CD14-positive monocyte (primary cell): ENCODE results near the gene FEM1C. TPM values are rescaled to one million over a fixed set of nuclear protein-coding genes. Genes with fewer than 3 reads are reported as not detected.

Experiments
- DNase-seq, 3 donors: peaks; one replicate each; pipeline ENCODE4 v3.0.0-alpha.2; 2011 to 2022
- H2AFZ ChIP-seq: 2 replicates; pipeline ENCODE4 v1.6.0; 2012; ENCODE audit warnings: mild to moderate bottlenecking, low read depth, low read length, inconsistent platforms; ENCODE audit not compliant: insufficient read depth, poor library complexity, severe bottlenecking
- H3K27ac ChIP-seq, 2 donors: 1 replicate in 1 of 2; 2 replicates in 1 of 2; pipeline ENCODE4 v1.5.1; 2012 to 2013; ENCODE audit warnings: low read length in 2 of 2, control low read depth in 1 of 2, inconsistent platforms in 1 of 2, low read depth in 1 of 2, mild to moderate bottlenecking in 1 of 2
- H3K27me3 ChIP-seq, 2 donors: one replicate each; pipeline versions ENCODE4 v1.6.0 to v1.6.1; 2011 to 2013; ENCODE audit warnings: low read length in 2 of 2; ENCODE audit not compliant: control insufficient read depth in 2 of 2, insufficient read depth in 2 of 2
- H3K36me3 ChIP-seq, 2 donors: replicated peaks in 1 of 2; 1 replicate in 1 of 2; 2 replicates in 1 of 2; pipeline versions ENCODE4 v1.5.1 to v1.6.1; 2012 to 2013; ENCODE audit warnings: low read length in 2 of 2, control low read depth in 1 of 2, inconsistent platforms in 1 of 2, mild to moderate bottlenecking in 1 of 2; ENCODE audit not compliant: insufficient read depth in 2 of 2, control insufficient read depth in 1 of 2
- H3K4me1 ChIP-seq, 2 donors: 1 replicate in 1 of 2; 2 replicates in 1 of 2; pipeline versions ENCODE4 v1.5.1 to v1.6.1; 2012 to 2013; ENCODE audit warnings: low read length in 2 of 2, control low read depth in 1 of 2, inconsistent platforms in 1 of 2, mild to moderate bottlenecking in 1 of 2, moderate library complexity in 1 of 2; ENCODE audit not compliant: insufficient read depth in 2 of 2, control insufficient read depth in 1 of 2
- H3K4me2 ChIP-seq: replicated peaks from 2 replicates; pipeline ENCODE3; 2012; ENCODE audit warnings: low read length, moderate library complexity, mild to moderate bottlenecking; ENCODE audit not compliant: poor library complexity, severe bottlenecking; ENCODE audit errors: extremely low read depth
- H3K4me3 ChIP-seq, 3 experiments: fragments of 200-600 bp in 1 of 3; sonication (generic) in 1 of 3; replicated peaks in 1 of 3; 1 replicate in 2 of 3; 2 replicates in 1 of 3; pipeline ENCODE4 v1.5.1; 2011 to 2013; ENCODE audit warnings: low read length in 3 of 3, mild to moderate bottlenecking in 3 of 3, control low read depth in 2 of 3, low read depth in 2 of 3, inconsistent platforms in 1 of 3, moderate library complexity in 1 of 3
- H3K79me2 ChIP-seq: 2 replicates; pipeline ENCODE4 v1.6.0; 2012; ENCODE audit warnings: mild to moderate bottlenecking, control low read depth, inconsistent platforms, low read length, moderate library complexity; ENCODE audit not compliant: insufficient read depth
- H3K9ac ChIP-seq: 2 replicates; pipeline ENCODE4 v1.6.0; 2017; ENCODE audit warnings: low read length, mild to moderate bottlenecking; ENCODE audit not compliant: insufficient read depth, poor library complexity, severe bottlenecking
- H3K9me3 ChIP-seq, 2 donors: replicated peaks in 1 of 2; 1 replicate in 1 of 2; 2 replicates in 1 of 2; pipeline versions ENCODE4 v1.5.1 to v1.6.1; 2012 to 2013; ENCODE audit warnings: low read length in 2 of 2, control low read depth in 1 of 2; ENCODE audit not compliant: control insufficient read depth in 1 of 2, insufficient read depth in 1 of 2
- H4K20me1 ChIP-seq: 2 replicates; pipeline ENCODE4 v1.6.0; 2012; ENCODE audit warnings: mild to moderate bottlenecking, low read length, control low read depth, moderate library complexity; ENCODE audit not compliant: insufficient read depth
- H3K27ac Mint-ChIP-seq, 7 donors: one replicate each; pipeline ENCODE4 v1.8.0; 2020; ENCODE audit warnings: mild to moderate bottlenecking in 7 of 7, mixed read lengths in 7 of 7, moderate library complexity in 6 of 7, inconsistent platforms in 2 of 7
- H3K27me3 Mint-ChIP-seq, 3 donors: one replicate each; pipeline ENCODE4 v1.8.0; 2021 to 2022; ENCODE audit warnings: low read depth in 3 of 3, mild to moderate bottlenecking in 3 of 3, mixed read lengths in 3 of 3, moderate library complexity in 3 of 3, inconsistent platforms in 1 of 3
- H3K36me3 Mint-ChIP-seq, 2 donors: one replicate each; pipeline ENCODE4 v1.8.0; 2020; ENCODE audit warnings: mixed read lengths in 2 of 2, inconsistent platforms in 1 of 2, mild to moderate bottlenecking in 1 of 2
- H3K4me1 Mint-ChIP-seq: one replicate; pipeline ENCODE4 v1.8.0; 2020; ENCODE audit warnings: mild to moderate bottlenecking, mixed read lengths
- H3K4me3 Mint-ChIP-seq, 2 donors: one replicate each; pipeline ENCODE4 v1.8.0; 2020; ENCODE audit warnings: mild to moderate bottlenecking in 2 of 2, mixed read lengths in 2 of 2, moderate library complexity in 1 of 2
- H3K9me3 Mint-ChIP-seq, 7 donors: one replicate each; pipeline ENCODE4 v1.8.0; 2020 to 2022; ENCODE audit warnings: mixed read lengths in 7 of 7, mild to moderate bottlenecking in 6 of 7, moderate library complexity in 6 of 7, inconsistent platforms in 2 of 7
- CTCF ChIP-seq: fragments of 200-600 bp; IDR thresholded peaks from one replicate; pipeline ENCODE4 v1.8.0; 2022; ENCODE audit warnings: antibody characterized with exemption, mild to moderate bottlenecking
- WGBS: methylation state at CpG from one replicate; pipeline ENCODE4 v1.1.5; 2013; ENCODE audit warnings: missing lambda C conversion rate; ENCODE audit not compliant: insufficient coverage; 5-methylcytosine and 5-hydroxymethylcytosine counted together
- intact Hi-C, 2 donors: fragments of 100-400 bp; cut with micrococcal nuclease; formaldehyde crosslinking; loops; one replicate each; pipeline versions ENCODE4 v1.15.0 to v1.15.1; 2023
- polyA plus RNA-seq, 3 donors: library from polyadenylated mRNA; depleted of rRNA in 1 of 3; unstranded in 2 of 3; stranded (reverse) in 1 of 3; fragments of 300-500 nt in 2 of 3; fragments of >200 nt in 1 of 3; fragmentation: Illumina TruSeq in 2 of 3; gene quantifications; 1 replicate in 2 of 3; 2 replicates in 1 of 3; pipeline ENCODE4 v1.2.3, GENCODE V29; 2012 to 2021

The FEM1C gene
- polyA plus RNA-seq, 3 donors: 2.5 to 18.2 (median 2.6) TPM

GRCh38 chr5:115487168-115487567, 57.4 kb downstream of the FEM1C start:
- no peak for DNase-seq
- H3K4me3 Mint-ChIP-seq: no peak overlapping the region
- H3K9me3 Mint-ChIP-seq: peaks cover 0 to 3% (median 0%) of the 10 kb centered on the region in 7 donors
- peak overlapping the region in 2 of 7 donors; percentile 6 to 10 for H3K27ac Mint-ChIP-seq
- Histone ChIP-seq H3K4me1 (peaks cover 51 to 54% of the 10 kb centered on the region in 2 donors), H3K27me3 (no peaks in the 10 kb centered on the region), H3K4me3 (peak overlapping the region in 1 of 3 experiments; percentile 1), H3K27ac (peak overlapping the region in 1 of 2 donors; percentile 42), H4K20me1 (no peaks in the 10 kb centered on the region), H3K36me3 (no peaks in the 10 kb centered on the region), H2AFZ (peak overlapping the region; percentile 31), H3K79me2 (no peaks in the 10 kb centered on the region), H3K9me3 (no peaks in the 10 kb centered on the region), H3K9ac (no peak overlapping the region), H3K4me2 (peak overlapping the region; percentile 3)
- intact Hi-C loops: no loop called here
- H3K36me3 Mint-ChIP-seq: no peaks in the 10 kb centered on the region
- peaks cover 0 to 2% (median 0%) of the 10 kb centered on the region in 3 donors for H3K27me3 Mint-ChIP-seq
- H3K4me1 Mint-ChIP-seq: peaks cover 53% of the 10 kb centered on the region
- TF ChIP-seq CTCF: no peak
- no CpG with 5 or more reads among the region's 4 CpGs for WGBS

DNA sequence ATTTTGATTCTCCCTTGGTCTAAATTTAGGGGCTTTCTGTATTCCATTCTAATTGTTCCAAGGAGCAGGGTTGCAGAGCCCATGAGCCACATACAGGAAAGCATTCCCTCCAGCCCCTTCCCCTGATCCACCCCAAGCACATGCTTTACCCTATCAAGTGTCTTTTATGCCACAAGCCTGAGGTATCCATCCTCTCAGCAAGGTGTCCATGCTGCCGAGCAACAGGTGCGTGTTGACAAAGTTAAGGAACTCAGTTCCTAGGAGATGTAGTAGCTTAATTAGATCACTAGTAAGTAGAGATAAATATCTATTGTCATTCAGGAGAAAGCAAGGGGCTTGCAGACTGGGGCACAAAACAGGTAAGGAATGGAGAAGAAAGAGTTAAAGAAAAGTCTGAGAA, 57.8 kb downstream of the FEM1C start:
- intact Hi-C loops: no loop called here
- Mint-ChIP-seq H3K27ac (peak overlapping the region in 5 of 7 donors; percentile 5 to 84 (median 6)), H3K9me3 (peaks cover 0 to 3% (median 0%) of the 10 kb centered on the region in 7 donors), H3K4me1 (peaks cover 50% of the 10 kb centered on the region), H3K4me3 (no peak overlapping the region), H3K36me3 (no peaks in the 10 kb centered on the region), H3K27me3 (peaks cover 0 to 2% (median 0%) of the 10 kb centered on the region in 3 donors)
- no CpG with 5 or more reads among the region's 2 CpGs for WGBS
- TF ChIP-seq CTCF: no peak
- Histone ChIP-seq H3K4me3 (peak overlapping the region in 1 of 3 experiments; percentile 1), H4K20me1 (no peaks in the 10 kb centered on the region), H3K27ac (peak overlapping the region in 1 of 2 donors; percentile 42), H3K4me2 (no peak overlapping the region), H3K36me3 (no peaks in the 10 kb centered on the region), H3K9ac (no peak overlapping the region), H3K4me1 (peaks cover 47 to 49% of the 10 kb centered on the region in 2 donors), H3K9me3 (no peaks in the 10 kb centered on the region), H3K79me2 (no peaks in the 10 kb centered on the region), H2AFZ (peak overlapping the region; percentile 31), H3K27me3 (no peaks in the 10 kb centered on the region)
- DNase-seq: no peak
